ENCODE data around the gene PANX3. TPM values are rescaled to one million over a fixed set of nuclear protein-coding genes. Genes with fewer than 3 reads are reported as not detected.

PANX3 gene
- total and polyA plus RNA-seq, 2 of the 4 experiments (the other 2 are of a cell fraction) = not detected

GRCh38 chr11:124669193-124669592 is 58.0 kb downstream of the PANX3 start:
- dilution Hi-C loops (cut with HindIII; ENCODE audit: low sequenced_read_pairs, unreplicated experiment) (no loop called here), in situ Hi-C loops (cut with MboI; ENCODE audit: low sequenced_read_pairs) (loop anchor here (25.0 kb wide), 1 partner anchor 743 kb away; no protein-coding TSS in a partner anchor), intact Hi-C loops (cut with micrococcal nuclease) (loop anchor here (1.0 kb wide), 3 partner anchors 94 to 168 kb away; no protein-coding TSS in a partner anchor)
- BruUV-seq (replicated peaks) = no TSS peak
- ATAC-seq (ENCODE audit: low read depth) (peak; percentile 30), DNase-seq (peak; percentile 54)
- Histone ChIP-seq H3K27ac (ENCODE audit: insufficient read depth, low read length) (no peak overlapping the region), H3K9me3 (ENCODE audit: control insufficient read depth, insufficient read depth, low read length) (no peaks in the 10 kb centered on the region), H3K36me3 (ENCODE audit: control insufficient read depth, insufficient read depth, low read length) (no peaks in the 10 kb centered on the region; the same call in 1 of the 2 replicates), H4K8ac (ENCODE audit: low read depth in 2 of 2, low read length in 2 of 2) (no peak overlapping the region), H3K4me3 (ENCODE audit: insufficient read depth, low read depth, low read length) (no peak overlapping the region), H3K9ac (ENCODE audit: low read depth, low read length) (no peak overlapping the region), H3K23ac (ENCODE audit: low read depth, low read length) (no peak overlapping the region), H2AFZ (replicated peaks; ENCODE audit: low read length, poor library complexity) (peak overlapping the region; percentile 69), H3K4me2 (ENCODE audit: low read depth, low read length) (no peak overlapping the region), H3K56ac (ENCODE audit: extremely low read depth, insufficient read depth, low read length) (no peak overlapping the region), H2AK9ac (replicated peaks; ENCODE audit: low read depth, low read length, poor library complexity) (no peak overlapping the region), H3K4me1 (ENCODE audit: control insufficient read depth, insufficient read depth, low read length) (peaks cover 3% of the 10 kb centered on the region; the same call in 1 of the 2 replicates), H2BK120ac (ENCODE audit: low read depth, low read length) (no peak overlapping the region), H3K79me1 (ENCODE audit: low read depth in 1 of 2, low read length in 2 of 2) (peaks cover 6 to 11% of the 10 kb centered on the region in 2 experiments; a peak in 3 of 4 replicates), H4K91ac (ENCODE audit: insufficient read depth, low read depth, low read length) (no peak overlapping the region), H2BK15ac (ENCODE audit: low read depth, low read length) (no peak overlapping the region), H2BK20ac (ENCODE audit: low read depth, low read length) (no peak overlapping the region), H2AK5ac (ENCODE audit: low read depth, low read length) (no peak overlapping the region), H3K9me1 (ENCODE audit: insufficient read depth, low read length) (no peaks in the 10 kb centered on the region), H3K27me3 (ENCODE audit: control insufficient read depth, insufficient read depth, low read length) (no peaks in the 10 kb centered on the region), H2BK5ac (ENCODE audit: low read depth, low read length, poor library complexity, severe bottlenecking) (no peak overlapping the region), H3K4ac (ENCODE audit: low read depth, low read length) (no peak overlapping the region), H4K20me1 (ENCODE audit: insufficient read depth, low read length) (no peaks in the 10 kb centered on the region), H3K14ac (replicated peaks; ENCODE audit: low read depth, low read length) (no peak overlapping the region), H3K18ac (ENCODE audit: low read depth, low read length) (no peak overlapping the region), H4K5ac (ENCODE audit: low read depth, low read length) (no peak overlapping the region)
- WGBS, 2 experiments (ENCODE audit: extremely low coverage in 2 of 2, insufficient read length in 1 of 2) = 4% methylated on average over 3 of the region's 8 CpGs; no CpG with 5 or more reads in 1 of the 2 experiments
- CTCF ChIA-PET = interaction anchor here (0.6 to 1.8 kb wide), 5 partner anchors 8 to 145 kb away, joined by 3 to 5 read pairs (median 4); no protein-coding TSS in a partner anchor
- TF ChIP-seq MXI1 (IDR thresholded peaks at IDR 0.05; ENCODE audit: borderline replicate concordance, low read depth, low read length) (no peak), CTCF (conservative IDR thresholded peaks at IDR 0.05; ENCODE audit: low read depth, low read length) (peak; percentile 82), CEBPB (IDR thresholded peaks at IDR 0.05; ENCODE audit: low read depth, low read length) (no peak), FOS (IDR thresholded peaks at IDR 0.05; ENCODE audit: low read depth, low read length) (no peak), RFX5 (IDR thresholded peaks at IDR 0.05; ENCODE audit: low read depth, low read length) (no peak), USF2 (IDR thresholded peaks at IDR 0.05; ENCODE audit: low read depth, low read length) (no peak), ELK1 (IDR thresholded peaks at IDR 0.05; ENCODE audit: borderline replicate concordance, low read depth, low read length) (no peak), SMC3 (IDR thresholded peaks at IDR 0.05; ENCODE audit: low read depth, low read length) (peak; percentile 85), MAFK (IDR thresholded peaks at IDR 0.05; ENCODE audit: low read depth, low read length) (no peak), RCOR1 (IDR thresholded peaks at IDR 0.05; ENCODE audit: insufficient replicate concordance, low read length) (no peak), CHD1 (IDR thresholded peaks at IDR 0.05; ENCODE audit: low read depth, low read length) (no peak), NFE2L2 (IDR thresholded peaks at IDR 0.05; ENCODE audit: low read depth, low read length) (no peak), MAZ (IDR thresholded peaks at IDR 0.05; ENCODE audit: borderline replicate concordance, low read depth, low read length) (no peak), BHLHE40 (IDR thresholded peaks at IDR 0.05; ENCODE audit: low read depth, low read length) (no peak), POLR2A (IDR thresholded peaks at IDR 0.05; ENCODE audit: low read depth, low read length) (no peak), RAD21 (IDR thresholded peaks at IDR 0.05; ENCODE audit: low read length) (peak; percentile 91)
- POLR2A ChIA-PET (ENCODE audit: unreplicated experiment) = interaction anchor here (1.0 kb wide), 1 partner anchor 124 kb away, joined by 3 read pairs; no protein-coding TSS in a partner anchor
